RWPE1 (cell line): ENCODE measurements around the gene LY6G6C.

Source experiments
- CTCF ChIA-PET: fragments of 350-600 bp; sonication (Branson Sonifier 250); formaldehyde crosslinking; extraction: SDS; loops from one replicate; lab custom pipeline; 2021; lab: Yijun Ruan, JAX
- POLR2A ChIA-PET: fragments of 400-600 bp; formaldehyde crosslinking; extraction: SDS; loops from one replicate; lab custom pipeline; 2020; ENCODE audit warnings: antibody characterized with exemption; ENCODE audit not compliant: low non-redundant PET; lab: Yijun Ruan, JAX
- DNase-seq: peaks from one replicate; pipeline ENCODE4 v3.0.0; 2012; ENCODE audit warnings: low spot score
- H3K27ac ChIP-seq: fragments of 450-650 bp; 2 replicates; pipeline ENCODE4 v1.5.1; 2017
- TF ChIP-seq, protein P1 (sequence below): fragments of 450-650 bp; conservative IDR thresholded peaks from 2 replicates; pipeline ENCODE4 v1.5.1; 2017; ENCODE audit warnings: low read depth, mild to moderate bottlenecking

LY6G6C gene

DNA sequence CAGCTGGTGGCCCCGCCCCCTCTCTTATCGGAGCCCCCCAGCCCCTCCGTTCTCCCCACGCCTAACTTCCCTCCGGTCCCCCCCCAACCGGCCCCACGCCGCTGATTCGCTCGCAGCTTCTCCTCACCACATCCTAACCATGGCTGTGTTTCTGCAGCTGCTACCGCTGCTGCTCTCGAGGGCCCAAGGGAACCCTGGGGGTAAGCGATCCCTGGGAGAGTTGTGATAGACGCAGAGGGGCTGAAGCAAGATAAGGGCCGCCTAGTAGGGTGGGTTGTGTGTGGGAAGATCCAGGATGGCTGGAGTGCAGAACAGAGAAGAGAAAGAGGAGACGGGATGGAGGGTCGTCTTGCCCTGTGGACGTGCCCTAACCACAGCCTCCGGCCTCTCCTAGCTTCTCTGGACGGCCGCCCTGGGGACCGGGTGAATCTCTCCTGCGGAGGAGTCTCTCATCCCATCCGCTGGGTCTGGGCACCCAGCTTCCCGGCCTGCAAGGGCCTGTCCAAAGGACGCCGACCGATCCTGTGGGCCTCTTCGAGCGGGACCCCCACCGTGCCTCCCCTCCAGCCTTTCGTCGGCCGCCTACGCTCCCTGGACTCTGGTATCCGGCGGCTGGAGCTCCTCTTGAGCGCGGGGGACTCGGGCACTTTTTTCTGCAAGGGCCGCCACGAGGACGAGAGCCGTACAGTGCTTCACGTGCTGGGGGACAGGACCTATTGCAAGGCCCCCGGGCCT, 1.9 kb upstream of the LY6G6C start, which contains the start of gene MPIG6B:
MPIG6B (plus strand) TSS at position 129 of the 735 bp plus-strand sequence; CDS start at position 140, 11 bp downstream.
- ChIA-PET POLR2A (interaction anchor here (0.6 kb wide), 1 partner anchor 23 kb away, joined by 3 read pairs; no protein-coding TSS in a partner anchor), CTCF (interaction anchor here (0.6 to 1.0 kb wide), 2 partner anchors 20 to 57 kb away, joined by 4 read pairs; no protein-coding TSS in a partner anchor)
- no peak for DNase-seq

DNA sequence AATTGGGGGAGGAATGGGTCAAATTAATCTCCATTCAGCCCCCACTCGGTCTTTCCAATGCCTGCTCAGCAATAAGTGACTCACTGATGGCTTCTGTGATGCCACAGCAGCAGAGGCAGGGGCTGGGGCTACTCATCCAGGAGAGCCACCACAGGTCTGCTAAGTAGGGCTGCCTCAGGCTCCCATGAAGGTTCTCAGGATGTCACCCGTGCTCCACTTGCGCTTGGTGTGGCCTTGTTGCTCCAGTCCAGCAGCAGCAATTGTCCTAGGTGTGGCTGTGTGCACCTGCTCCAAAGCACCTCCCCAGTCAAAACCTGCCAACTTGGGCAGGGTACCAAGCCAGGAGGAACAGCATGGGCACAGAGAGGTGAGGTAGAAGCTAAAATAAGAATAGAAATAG, 627 bp upstream of the LY6G6C start:
- H3K27ac ChIP-seq, result no peak overlapping the region
- TF ChIP-seq, protein P1, sequence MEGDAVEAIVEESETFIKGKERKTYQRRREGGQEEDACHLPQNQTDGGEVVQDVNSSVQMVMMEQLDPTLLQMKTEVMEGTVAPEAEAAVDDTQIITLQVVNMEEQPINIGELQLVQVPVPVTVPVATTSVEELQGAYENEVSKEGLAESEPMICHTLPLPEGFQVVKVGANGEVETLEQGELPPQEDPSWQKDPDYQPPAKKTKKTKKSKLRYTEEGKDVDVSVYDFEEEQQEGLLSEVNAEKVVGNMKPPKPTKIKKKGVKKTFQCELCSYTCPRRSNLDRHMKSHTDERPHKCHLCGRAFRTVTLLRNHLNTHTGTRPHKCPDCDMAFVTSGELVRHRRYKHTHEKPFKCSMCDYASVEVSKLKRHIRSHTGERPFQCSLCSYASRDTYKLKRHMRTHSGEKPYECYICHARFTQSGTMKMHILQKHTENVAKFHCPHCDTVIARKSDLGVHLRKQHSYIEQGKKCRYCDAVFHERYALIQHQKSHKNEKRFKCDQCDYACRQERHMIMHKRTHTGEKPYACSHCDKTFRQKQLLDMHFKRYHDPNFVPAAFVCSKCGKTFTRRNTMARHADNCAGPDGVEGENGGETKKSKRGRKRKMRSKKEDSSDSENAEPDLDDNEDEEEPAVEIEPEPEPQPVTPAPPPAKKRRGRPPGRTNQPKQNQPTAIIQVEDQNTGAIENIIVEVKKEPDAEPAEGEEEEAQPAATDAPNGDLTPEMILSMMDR, result no peak
- CTCF ChIA-PET, result interaction anchor here (0.9 to 1.5 kb wide), 3 partner anchors 10 to 48 kb away, joined by 3 to 5 read pairs (median 3); no protein-coding TSS in a partner anchor
- POLR2A ChIA-PET, result no interaction called here
- no peak for DNase-seq

More for the DNA sequence above, 1.9 kb upstream of the LY6G6C start, which contains the start of gene MPIG6B:
- H3K27ac ChIP-seq, result no peak within 1 kb of the TSS
- TF ChIP-seq, protein P1, result no peak

DNA sequence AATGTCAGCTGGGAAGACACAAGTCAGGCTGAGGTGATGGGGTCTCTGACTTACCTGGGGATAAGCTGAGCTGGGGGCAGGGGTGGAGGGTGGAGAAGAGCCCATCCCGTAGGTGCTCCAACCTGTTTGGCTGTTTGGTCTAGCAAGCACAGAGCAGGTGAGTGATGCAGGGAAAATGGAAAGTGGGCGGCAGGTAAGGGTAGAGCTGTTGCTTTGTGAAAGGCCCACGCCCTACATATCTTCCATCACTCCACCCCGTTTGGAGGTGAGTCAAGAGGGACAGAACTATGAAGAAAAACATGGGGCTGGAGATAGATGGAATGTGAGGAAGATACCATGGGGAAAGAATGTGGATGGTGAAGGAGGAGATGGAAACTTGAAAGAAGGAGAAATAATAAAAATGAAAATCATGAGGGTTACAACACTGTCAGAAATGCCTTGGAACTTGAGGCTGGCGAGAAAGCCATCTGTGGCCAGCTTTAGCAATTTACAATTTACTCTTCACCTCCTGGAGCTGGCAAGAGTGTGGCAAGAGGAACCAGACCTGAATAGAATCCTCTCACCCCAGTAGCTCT, 1.3 kb downstream of the LY6G6C start:
- DNase-seq, result peak; percentile 63
- TF ChIP-seq, protein P1, result no peak
- ChIA-PET CTCF (interaction anchor here (0.5 kb wide), 1 partner anchor 21 kb away, joined by 4 read pairs; no protein-coding TSS in a partner anchor), POLR2A (no interaction called here)
- no peak overlapping the region for H3K27ac ChIP-seq

DNA sequence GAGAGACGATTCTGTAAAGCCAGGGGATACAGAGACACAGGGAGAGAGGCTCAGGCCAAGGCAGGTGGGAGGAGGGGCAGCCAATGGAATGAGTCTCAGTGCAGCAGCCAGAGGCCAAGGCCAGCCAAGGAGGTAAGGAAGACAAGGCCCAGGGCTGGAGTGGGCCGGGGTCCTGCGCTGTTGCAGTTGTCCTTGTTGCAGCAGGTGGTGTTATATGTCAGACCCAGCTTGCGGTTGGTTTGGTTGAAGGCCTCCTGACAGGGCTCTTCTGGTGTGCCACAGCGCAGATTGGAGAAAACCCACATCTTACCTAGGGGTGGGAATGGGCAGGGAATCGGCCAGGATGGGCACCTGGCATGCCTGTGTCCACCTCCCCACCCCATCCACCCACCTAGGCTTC, 2.5 kb downstream of the LY6G6C start:
- DNase-seq, result no peak
- TF ChIP-seq, protein P1, result no peak
- no peak overlapping the region for H3K27ac ChIP-seq
- ChIA-PET CTCF (no interaction called here), POLR2A (no interaction called here)

DNA sequence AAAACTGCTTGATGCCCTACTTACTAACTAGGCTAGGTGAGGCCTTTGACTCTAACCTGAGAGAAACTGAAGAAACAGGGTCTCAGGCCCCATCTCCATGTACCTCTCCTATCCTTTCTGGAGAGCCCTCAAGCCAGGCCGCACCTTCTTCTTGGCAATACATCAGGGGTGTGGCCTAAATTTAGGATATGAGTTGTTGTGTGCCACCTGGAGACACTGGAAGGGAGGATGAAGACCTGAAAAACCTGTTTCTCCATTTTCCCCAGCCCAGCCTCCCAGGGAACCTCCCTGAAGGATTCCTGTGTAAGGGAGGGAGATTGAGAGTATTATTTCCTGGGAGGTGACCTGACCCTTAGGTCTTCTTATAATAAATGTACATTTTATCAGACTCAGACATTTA, 3.3 kb downstream of the LY6G6C start:
- H3K27ac ChIP-seq, result no peak overlapping the region
- ChIA-PET POLR2A (no interaction called here), CTCF (no interaction called here)
- TF ChIP-seq, protein P1, result no peak
- DNase-seq, result peak; percentile 95

DNA sequence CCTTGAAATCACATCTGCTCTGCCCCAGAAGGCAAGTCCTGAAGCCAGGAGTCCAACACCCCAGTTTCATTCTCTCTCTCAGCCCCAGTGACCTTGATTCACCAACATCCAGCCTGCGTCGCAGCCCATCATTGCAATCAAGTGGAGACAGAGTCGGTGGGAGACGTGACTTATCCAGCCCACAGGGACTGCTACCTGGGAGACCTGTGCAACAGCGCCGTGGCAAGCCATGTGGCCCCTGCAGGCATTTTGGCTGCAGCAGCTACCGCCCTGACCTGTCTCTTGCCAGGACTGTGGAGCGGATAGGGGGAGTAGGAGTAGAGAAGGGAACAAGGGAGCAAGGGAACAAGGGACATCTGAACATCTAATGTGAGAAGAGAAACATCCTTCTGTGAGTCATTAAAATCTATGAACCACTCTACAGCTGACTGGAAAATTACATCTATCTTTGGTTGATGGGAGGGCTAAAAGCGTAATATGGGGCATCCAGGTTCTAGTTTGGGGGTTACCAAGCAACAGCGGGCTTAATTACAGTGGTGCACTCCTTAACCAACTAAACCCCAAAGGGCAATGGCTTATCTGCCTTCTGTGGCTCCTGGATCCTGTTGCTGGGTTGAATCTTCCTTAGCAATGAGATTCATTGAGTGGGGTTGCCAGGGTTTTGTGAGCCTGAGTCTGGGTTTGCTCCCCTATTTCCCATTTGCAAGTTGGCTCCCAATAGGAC, 3.9 kb downstream of the LY6G6C start:
- ChIA-PET POLR2A (no interaction called here), CTCF (interaction anchor here (0.6 kb wide), 4 partner anchors 12 to 219 kb away, joined by 3 to 4 read pairs (median 3); no protein-coding TSS in a partner anchor)
- no peak for DNase-seq
- TF ChIP-seq, protein P1, result 0 out of 2 replicates have a peak, but pooled peaks have one; percentile 15
- H3K27ac ChIP-seq, result no peak overlapping the region
